Measurements from ENCODE around the gene CADPS2.

- no peak for TF ChIP-seq CTCF (conservative IDR thresholded peaks at IDR 0.05 in 1 of 2, IDR thresholded peaks at IDR 0.05 in 1 of 2; ENCODE audit: low read depth in 1 of 2, low read length in 2 of 2)
- no peak for TF ChIP-seq EZH2 (IDR thresholded peaks at IDR 0.05; ENCODE audit: low read length, missing control alignments)
These were observed 546.9 kb downstream of the CADPS2 start for GRCh38 chr7:122339145-122339904.
